Measurements from ENCODE around the gene ABCC1.
A peak's percentile ranks its signal among the peaks of the same experiment; 100 is the strongest.

ABCC1 gene

GRCh38 chr16:16143038-16143763, 193.8 kb downstream of the ABCC1 start:
- ChIA-PET POLR2A (no interaction called here), CTCF (interaction anchor here (0.7 to 1.1 kb wide), 3 partner anchors 10 to 15 kb away, joined by 3 to 5 read pairs (median 3); no protein-coding TSS in a partner anchor)
- Histone ChIP-seq H3K27ac (ENCODE audit: extremely low read depth, low read depth, low read length) (no peak overlapping the region), H3K36me3 (ENCODE audit: control insufficient read depth in 2 of 2, insufficient read depth in 1 of 2, low read length in 2 of 2) (peaks cover 9 to 51% of the 10 kb centered on the region in 2 experiments; a peak in 2 of 3 replicates), H3K4me1 (ENCODE audit: control insufficient read depth, insufficient read depth, low read length) (no peaks in the 10 kb centered on the region), H3K9me3 (ENCODE audit: control insufficient read depth, insufficient read depth, low read depth, low read length) (no peaks in the 10 kb centered on the region), H3K4me3 (ENCODE audit: low read depth, low read length) (no peak overlapping the region)
- TF ChIP-seq ZNF658 (tag by site-specific recombination; IDR thresholded peaks at IDR 0.05) (no peak), ZNF391 (tag by site-specific recombination; IDR thresholded peaks at IDR 0.05; ENCODE audit: borderline replicate concordance, low read depth) (no peak)
- TF ChIP-seq, protein P1, sequence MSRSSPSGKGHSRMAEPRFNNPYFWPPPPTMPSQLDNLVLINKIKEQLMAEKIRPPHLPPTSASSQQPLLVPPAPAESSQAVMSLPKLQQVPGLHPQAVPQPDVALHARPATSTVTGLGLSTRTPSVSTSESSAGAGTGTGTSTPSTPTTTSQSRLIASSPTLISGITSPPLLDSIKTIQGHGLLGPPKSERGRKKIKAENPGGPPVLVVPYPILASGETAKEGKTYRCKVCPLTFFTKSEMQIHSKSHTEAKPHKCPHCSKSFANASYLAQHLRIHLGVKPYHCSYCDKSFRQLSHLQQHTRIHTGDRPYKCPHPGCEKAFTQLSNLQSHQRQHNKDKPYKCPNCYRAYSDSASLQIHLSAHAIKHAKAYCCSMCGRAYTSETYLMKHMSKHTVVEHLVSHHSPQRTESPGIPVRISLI (tag by site-specific recombination; IDR thresholded peaks at IDR 0.05): peak; percentile 83

GRCh38 chr16:16143931-16144330, 194.5 kb downstream of the ABCC1 start:
- H3K4me1 ChIP-seq (ENCODE audit: control insufficient read depth, insufficient read depth, low read length): no peaks in the 10 kb centered on the region
- ChIA-PET POLR2A (no interaction called here), CTCF (no interaction called here)
- TF ChIP-seq ZNF138 (tag by site-specific recombination; IDR thresholded peaks at IDR 0.05; ENCODE audit: borderline replicate concordance) (no peak), ZNF792 (tag by site-specific recombination; IDR thresholded peaks at IDR 0.05) (no peak), KLF8 (tag by site-specific recombination; IDR thresholded peaks at IDR 0.05) (no peak), GLI4 (tag by site-specific recombination; IDR thresholded peaks at IDR 0.05) (no peak), ZNF416 (tag by site-specific recombination; IDR thresholded peaks at IDR 0.05) (no peak), ZNF600 (tag by site-specific recombination; IDR thresholded peaks at IDR 0.05) (no peak), ZNF561 (tag by site-specific recombination; IDR thresholded peaks at IDR 0.05; ENCODE audit: borderline replicate concordance) (no peak)
- TF ChIP-seq, protein P2, sequence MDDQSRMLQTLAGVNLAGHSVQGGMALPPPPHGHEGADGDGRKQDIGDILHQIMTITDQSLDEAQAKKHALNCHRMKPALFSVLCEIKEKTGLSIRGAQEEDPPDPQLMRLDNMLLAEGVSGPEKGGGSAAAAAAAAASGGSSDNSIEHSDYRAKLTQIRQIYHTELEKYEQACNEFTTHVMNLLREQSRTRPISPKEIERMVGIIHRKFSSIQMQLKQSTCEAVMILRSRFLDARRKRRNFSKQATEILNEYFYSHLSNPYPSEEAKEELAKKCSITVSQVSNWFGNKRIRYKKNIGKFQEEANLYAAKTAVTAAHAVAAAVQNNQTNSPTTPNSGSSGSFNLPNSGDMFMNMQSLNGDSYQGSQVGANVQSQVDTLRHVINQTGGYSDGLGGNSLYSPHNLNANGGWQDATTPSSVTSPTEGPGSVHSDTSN (CRISPR knock-in tag; IDR thresholded peaks at IDR 0.05): no peak
- no peaks in the 10 kb centered on the region for H3K9me3 ChIP-seq (ENCODE audit: control insufficient read depth, insufficient read depth, low read depth, low read length)
- no peak overlapping the region for H3K27ac ChIP-seq (ENCODE audit: extremely low read depth, low read depth, low read length)
- no peak overlapping the region for H3K4me3 ChIP-seq (ENCODE audit: low read depth, low read length)
- H3K36me3 ChIP-seq (ENCODE audit: control insufficient read depth in 2 of 2, insufficient read depth in 1 of 2, low read length in 2 of 2): peaks cover 5 to 44% of the 10 kb centered on the region in 2 experiments; a peak in 2 of 3 replicates

DNA sequence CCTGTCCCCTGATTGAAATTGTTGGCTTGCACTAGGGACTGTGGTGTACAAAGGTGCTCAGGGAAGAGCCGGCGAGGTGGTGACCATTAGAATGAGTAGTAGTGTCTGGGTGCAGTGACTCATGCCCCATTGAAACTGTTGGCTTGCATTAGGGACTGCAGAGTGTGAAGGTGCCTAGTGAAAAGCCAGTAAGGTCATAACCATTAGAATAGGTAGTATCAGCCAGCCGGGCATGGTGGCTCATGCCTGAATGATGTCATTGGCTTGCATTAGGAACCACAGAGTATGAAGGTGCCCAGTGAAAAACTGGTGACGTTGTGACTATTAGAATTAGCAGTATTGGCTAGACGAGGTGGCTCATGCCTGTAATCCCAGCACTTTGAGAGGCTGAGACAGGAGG, 195.0 kb downstream of the ABCC1 start:
- CTCF ChIA-PET: no interaction called here
- Histone ChIP-seq H3K4me1 (ENCODE audit: control insufficient read depth, insufficient read depth, low read length) (no peaks in the 10 kb centered on the region), H3K4me3 (ENCODE audit: low read depth, low read length) (no peak overlapping the region), H3K36me3 (ENCODE audit: control insufficient read depth in 2 of 2, insufficient read depth in 1 of 2, low read length in 2 of 2) (peaks cover under 1 to 41% of the 10 kb centered on the region in 2 experiments; a peak in 2 of 3 replicates), H3K9me3 (ENCODE audit: control insufficient read depth, insufficient read depth, low read depth, low read length) (no peaks in the 10 kb centered on the region), H3K27ac (ENCODE audit: extremely low read depth, low read depth, low read length) (no peak overlapping the region)
- TF ChIP-seq, protein P3, sequence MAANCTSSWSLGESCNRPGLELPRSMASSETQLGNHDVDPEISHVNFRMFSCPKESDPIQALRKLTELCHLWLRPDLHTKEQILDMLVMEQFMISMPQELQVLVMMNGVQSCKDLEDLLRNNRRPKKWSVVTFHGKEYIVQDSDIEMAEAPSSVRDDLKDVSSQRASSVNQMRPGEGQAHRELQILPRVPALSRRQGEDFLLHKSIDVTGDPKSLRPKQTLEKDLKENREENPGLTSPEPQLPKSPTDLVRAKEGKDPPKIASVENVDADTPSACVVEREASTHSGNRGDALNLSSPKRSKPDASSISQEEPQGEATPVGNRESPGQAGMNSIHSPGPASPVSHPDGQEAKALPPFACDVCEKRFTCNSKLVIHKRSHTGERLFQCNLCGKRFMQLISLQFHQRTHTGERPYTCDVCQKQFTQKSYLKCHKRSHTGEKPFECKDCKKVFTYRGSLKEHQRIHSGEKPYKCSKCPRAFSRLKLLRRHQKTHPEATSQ (tag by site-specific recombination; IDR thresholded peaks at IDR 0.05): no peak
- TF ChIP-seq FEZF1 (tag by site-specific recombination; IDR thresholded peaks at IDR 0.05): no peak
- TF ChIP-seq ZNF184 (tag by site-specific recombination; IDR thresholded peaks at IDR 0.05): 0 out of 2 replicates have a peak, but pooled peaks have one; percentile 35
- TF ChIP-seq ZNF335 (tag by site-specific recombination; conservative IDR thresholded peaks at IDR 0.05): 0 out of 2 replicates have a peak, but pooled peaks have one; percentile 18
- no peak for TF ChIP-seq ZXDB (tag by site-specific recombination; IDR thresholded peaks at IDR 0.05)
- TF ChIP-seq ZNF488 (tag by site-specific recombination; IDR thresholded peaks at IDR 0.05): no peak
- no peak for TF ChIP-seq ZNF530 (tag by site-specific recombination; IDR thresholded peaks at IDR 0.05; ENCODE audit: low read depth)
- TF ChIP-seq WT1 (tag by site-specific recombination; IDR thresholded peaks at IDR 0.05): no peak
- no peak for TF ChIP-seq ZFP3 (tag by site-specific recombination; IDR thresholded peaks at IDR 0.05; ENCODE audit: low read depth)
- peak; percentile 51 for TF ChIP-seq ATF2 (tag by site-specific recombination; IDR thresholded peaks at IDR 0.05; ENCODE audit: low read depth)
- no peak for TF ChIP-seq KLF10 (tag by site-specific recombination; IDR thresholded peaks at IDR 0.05)
- POLR2A ChIA-PET: no interaction called here
